Measurements from ENCODE around the gene PRELID2.
"Not testable (repeated sequence)": the region's sequence is repeated elsewhere in the genome, so short reads cannot be mapped to it uniquely, and the experiment has no call there.

PRELID2 gene

GRCh38 chr5:145750199-145750598 is 84.9 kb downstream of the PRELID2 start:
- no peak for DNase-seq (ENCODE audit: low read depth in 2 of 2)

DNA sequence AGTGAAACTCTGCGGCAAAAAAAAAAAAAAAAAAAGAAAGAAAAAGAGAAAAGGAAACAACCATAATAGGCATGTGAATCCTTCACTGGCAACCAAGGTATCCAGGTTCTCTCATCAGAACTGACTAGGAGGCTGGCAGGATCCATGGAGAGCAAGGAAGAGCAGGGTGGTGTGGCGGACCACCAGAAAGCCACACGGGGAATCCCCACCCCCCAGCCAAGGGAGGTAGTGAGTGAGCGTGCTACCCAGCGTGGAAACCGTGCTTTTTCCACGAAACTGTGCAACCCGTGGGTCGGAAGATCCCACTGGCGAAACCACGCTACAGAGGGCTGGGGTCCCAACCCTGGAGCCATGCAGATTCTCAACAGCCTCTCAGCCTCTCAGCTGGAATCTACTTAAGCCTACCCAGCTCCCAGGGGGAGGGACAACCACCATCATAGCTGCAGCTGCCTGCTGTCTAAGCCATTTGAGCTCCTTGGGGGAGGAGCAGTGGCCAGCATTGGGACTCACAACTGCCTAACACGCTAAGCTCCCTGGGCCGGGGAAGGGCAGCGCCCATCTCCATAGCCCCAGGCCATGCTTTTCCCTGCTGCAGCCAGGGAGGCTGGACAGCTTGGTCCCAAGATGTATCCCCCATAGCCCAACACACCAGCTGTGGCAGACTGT is 91.6 kb downstream of the PRELID2 start:
- DNase-seq (ENCODE audit: low read depth in 2 of 2): no peak

GRCh38 chr5:145739843-145740242 is 95.3 kb downstream of the PRELID2 start:
- DNase-seq (ENCODE audit: low read depth in 2 of 2): no peak

DNA sequence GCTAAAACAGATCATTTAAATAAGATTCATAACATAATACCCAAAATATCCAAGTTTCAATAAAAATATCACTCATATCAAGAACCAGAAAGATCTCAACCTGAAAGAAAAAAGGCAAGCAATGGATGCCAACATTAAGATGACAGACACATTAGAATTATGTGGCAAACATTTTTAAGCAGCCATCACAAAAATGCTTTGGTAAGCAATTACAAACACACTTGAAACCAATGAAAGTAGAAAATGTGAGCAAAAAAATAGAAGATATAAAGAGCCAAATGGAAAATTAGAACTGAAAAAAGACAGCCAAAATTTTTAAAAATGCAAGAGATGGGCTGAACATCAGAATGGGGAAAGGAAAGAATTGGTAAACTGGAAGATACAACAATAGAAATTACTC is 96.9 kb downstream of the PRELID2 start:
- no peak for DNase-seq (ENCODE audit: low read depth in 2 of 2)

GRCh38 chr5:145737578-145737977 is 97.6 kb downstream of the PRELID2 start:
- DNase-seq (ENCODE audit: low read depth in 2 of 2): no peak

GRCh38 chr5:145729956-145730355 is 105.2 kb downstream of the PRELID2 start:
- DNase-seq (ENCODE audit: low read depth in 2 of 2): not testable (repeated sequence)

- DNase-seq (ENCODE audit: low read depth in 2 of 2): no peak
These were observed 111.6 kb downstream of the PRELID2 start for GRCh38 chr5:145723516-145723915.

DNA sequence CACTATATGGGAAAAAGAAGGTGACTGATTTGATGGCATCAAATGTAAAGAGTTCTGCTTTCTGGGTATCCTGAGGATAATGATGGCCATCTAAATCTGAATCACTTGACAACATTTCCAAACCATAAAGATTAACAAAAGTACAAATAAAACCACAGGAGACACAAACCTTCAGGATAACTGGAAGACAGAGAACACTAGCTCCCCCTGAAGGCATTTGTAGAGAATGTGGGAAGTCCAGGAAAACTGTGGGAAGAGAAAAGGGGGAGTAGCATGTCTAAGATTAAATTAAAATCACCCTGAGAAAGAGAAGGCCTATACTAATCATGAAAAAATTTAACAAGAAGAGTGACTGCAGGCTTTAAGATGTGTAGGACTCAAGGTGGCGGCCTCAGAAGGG is 116.2 kb downstream of the PRELID2 start:
- DNase-seq (ENCODE audit: low read depth in 2 of 2): no peak

- no peak for DNase-seq (ENCODE audit: low read depth in 2 of 2)
These were observed 119.7 kb downstream of the PRELID2 start for GRCh38 chr5:145715412-145715811.

DNA sequence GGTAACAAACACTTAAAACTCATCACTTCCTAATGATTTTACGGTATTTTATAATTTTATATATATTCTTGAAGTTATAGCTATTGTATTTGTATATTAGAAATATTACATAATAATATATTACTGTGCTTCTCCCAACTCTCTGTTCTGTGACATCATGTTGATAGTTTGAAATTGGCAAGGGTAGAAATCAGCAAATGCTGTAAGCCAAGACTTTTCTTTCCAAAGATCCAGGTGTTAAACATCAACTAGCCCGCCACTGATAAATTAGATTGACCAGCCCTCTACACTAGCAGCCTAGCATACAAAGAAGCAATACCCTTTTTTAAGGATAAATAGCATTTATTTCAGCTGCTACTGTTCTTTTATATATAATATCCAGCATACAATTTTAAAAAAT is 122.9 kb downstream of the PRELID2 start:
- DNase-seq (ENCODE audit: low read depth in 2 of 2): no peak

DNA sequence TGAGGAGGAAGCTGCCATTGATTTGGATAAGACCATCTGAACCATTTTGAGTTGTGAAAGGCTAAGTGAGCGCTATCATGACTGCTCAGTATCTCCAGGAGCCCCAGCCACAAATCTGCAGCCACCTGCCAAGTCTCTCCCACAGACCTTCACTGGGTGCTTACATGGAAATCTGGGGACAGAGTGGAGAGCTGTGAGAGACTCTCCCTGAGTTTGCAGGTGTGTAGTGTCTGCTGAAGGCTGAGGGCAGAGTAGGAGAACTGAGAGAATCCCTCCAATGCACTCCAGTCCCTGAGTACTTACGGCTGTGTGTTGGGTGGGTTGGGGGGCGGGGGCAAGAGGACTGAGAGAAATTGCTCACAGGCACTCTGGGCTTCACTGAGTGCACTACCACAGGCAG is 123.7 kb downstream of the PRELID2 start:
- no peak for DNase-seq (ENCODE audit: low read depth in 2 of 2)

All from stimulated activated CD4-positive, alpha-beta T cell treated with anti-CD3 and anti-CD28 coated beads, Interleukin-15, amount 100 ng/mL, for 48 hours (primary cell).